Measurements from ENCODE around the gene TTYH3.

The TTYH3 gene

GRCh38 chr7:2710286-2710655, 78.5 kb downstream of the TTYH3 start:
- peak overlapping the region; percentile 81 to 91 for H3K27ac Mint-ChIP-seq
- H3K27me3 Mint-ChIP-seq = peaks cover 0 to 9% of the 10 kb centered on the region in 2 donors
- ATAC-seq (replicated peaks) = peak; percentile 78

GRCh38 chr7:2710901-2711551, 79.2 kb downstream of the TTYH3 start:
- Mint-ChIP-seq H3K36me3 (ENCODE audit: insufficient read depth) (peaks cover 3% of the 10 kb centered on the region), H3K27me3 (peaks cover 0 to 9% of the 10 kb centered on the region in 2 donors), H3K4me1 (ENCODE audit: low read depth in 2 of 2) (peaks cover 29 to 47% of the 10 kb centered on the region in 2 donors), H3K27ac (peak overlapping the region; percentile 81 to 91), H3K9me3 (no peaks in the 10 kb centered on the region), H3K4me3 (peak overlapping the region; percentile 80 to 83)
- ATAC-seq (replicated peaks) (peak; percentile 48), DNase-seq (peak; percentile 44 to 53 (median 45))

More at GRCh38 chr7:2710286-2710655, 78.5 kb downstream of the TTYH3 start:
- no peaks in the 10 kb centered on the region for H3K9me3 Mint-ChIP-seq
- peak overlapping the region; percentile 80 to 83 for H3K4me3 Mint-ChIP-seq
- H3K36me3 Mint-ChIP-seq (ENCODE audit: insufficient read depth) = no peaks in the 10 kb centered on the region
- DNase-seq = peak; percentile 60 to 72 (median 68)
- peaks cover 22 to 40% of the 10 kb centered on the region in 2 donors for H3K4me1 Mint-ChIP-seq (ENCODE audit: low read depth in 2 of 2)

GRCh38 chr7:2711895-2712675, 80.3 kb downstream of the TTYH3 start:
- Mint-ChIP-seq H3K27ac (no peak overlapping the region), H3K27me3 (peaks cover 0 to 9% of the 10 kb centered on the region in 2 donors), H3K9me3 (no peaks in the 10 kb centered on the region), H3K4me3 (no peak overlapping the region), H3K36me3 (ENCODE audit: insufficient read depth) (peaks cover 3% of the 10 kb centered on the region), H3K4me1 (ENCODE audit: low read depth in 2 of 2) (peaks cover 32 to 55% of the 10 kb centered on the region in 2 donors)
- DNase-seq (no peak), ATAC-seq (replicated peaks) (no peak)

GRCh38 chr7:2713370-2713769, 81.6 kb downstream of the TTYH3 start:
- ATAC-seq (replicated peaks) = no peak
- no peaks in the 10 kb centered on the region for H3K9me3 Mint-ChIP-seq
- no peak for DNase-seq
- H3K36me3 Mint-ChIP-seq (ENCODE audit: insufficient read depth) = peaks cover 3% of the 10 kb centered on the region
- H3K4me1 Mint-ChIP-seq (ENCODE audit: low read depth in 2 of 2) = peaks cover 32 to 55% of the 10 kb centered on the region in 2 donors
- no peak overlapping the region for H3K27ac Mint-ChIP-seq
- H3K27me3 Mint-ChIP-seq = peaks cover 0 to 9% of the 10 kb centered on the region in 2 donors
- no peak overlapping the region for H3K4me3 Mint-ChIP-seq

DNA sequence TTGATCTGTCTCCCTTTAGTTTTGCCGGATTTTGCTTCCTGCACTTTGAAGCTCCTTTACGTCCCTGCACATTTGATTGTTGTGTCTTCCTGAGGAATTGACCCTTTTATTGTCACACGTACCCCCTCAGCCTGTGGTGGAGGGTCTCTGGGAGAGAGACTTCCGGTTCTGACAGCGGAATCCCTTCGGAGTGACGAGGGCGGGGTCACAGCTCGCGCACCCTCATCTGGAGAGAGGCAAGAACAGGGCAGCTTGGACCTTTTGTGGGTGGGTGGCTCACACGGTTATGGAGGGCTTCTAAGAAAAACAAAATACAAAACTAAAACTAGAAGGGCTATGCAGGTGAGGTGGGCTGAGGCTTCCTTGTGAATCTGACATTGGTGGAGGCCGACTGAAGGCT, 82.2 kb downstream of the TTYH3 start:
- DNase-seq (no peak), ATAC-seq (replicated peaks) (no peak)
- H3K27ac Mint-ChIP-seq = no peak overlapping the region
- peaks cover 0 to 9% of the 10 kb centered on the region in 2 donors for H3K27me3 Mint-ChIP-seq
- no peaks in the 10 kb centered on the region for H3K9me3 Mint-ChIP-seq
- peaks cover 6% of the 10 kb centered on the region for H3K36me3 Mint-ChIP-seq (ENCODE audit: insufficient read depth)
- no peak overlapping the region for H3K4me3 Mint-ChIP-seq
- H3K4me1 Mint-ChIP-seq (ENCODE audit: low read depth in 2 of 2) = peaks cover 32 to 60% of the 10 kb centered on the region in 2 donors
